ENCODE data around the gene MPRIP.
"Not testable (repeated sequence)": the region's sequence is repeated elsewhere in the genome, so short reads cannot be mapped to it uniquely, and the experiment has no call there.

Gene MPRIP

GRCh38 chr17:17001076-17001777, 41.0 kb upstream of the MPRIP start:
- Histone ChIP-seq H3K36me3 (no peaks in the 10 kb centered on the region), H3K27me3 (no peaks in the 10 kb centered on the region), H3K27ac (no peak overlapping the region), H3K4me1 (ENCODE audit: control insufficient read depth in 1 of 2, insufficient read depth in 1 of 2, low read depth in 1 of 2, low read length in 1 of 2) (peaks cover 0 to 3% of the 10 kb centered on the region in 2 experiments), H3K4me3 (ENCODE audit: low read depth in 1 of 2, low read length in 1 of 2) (no peak overlapping the region), H3K9me3 (no peaks in the 10 kb centered on the region)
- no peak for TF ChIP-seq CTCF (IDR thresholded peaks at IDR 0.05)

- no peaks in the 10 kb centered on the region for H3K36me3 ChIP-seq
- H3K27ac ChIP-seq, result no peak overlapping the region
- TF ChIP-seq CTCF (IDR thresholded peaks at IDR 0.05), result peak; percentile 87
- H3K9me3 ChIP-seq, result no peaks in the 10 kb centered on the region
- peaks cover 0 to 3% of the 10 kb centered on the region in 2 experiments for H3K4me1 ChIP-seq (ENCODE audit: control insufficient read depth in 1 of 2, insufficient read depth in 1 of 2, low read depth in 1 of 2, low read length in 1 of 2)
- no peak overlapping the region for H3K4me3 ChIP-seq (ENCODE audit: low read depth in 1 of 2, low read length in 1 of 2)
- H3K27me3 ChIP-seq, result no peaks in the 10 kb centered on the region
These were observed 40.3 kb upstream of the MPRIP start for GRCh38 chr17:17001874-17002520.

- H3K4me1 ChIP-seq (ENCODE audit: control insufficient read depth in 1 of 2, insufficient read depth in 1 of 2, low read depth in 1 of 2, low read length in 1 of 2); H3K27me3 ChIP-seq; H3K36me3 ChIP-seq; H3K27ac ChIP-seq; H3K9me3 ChIP-seq; H3K4me3 ChIP-seq (ENCODE audit: low read depth in 1 of 2, low read length in 1 of 2): not testable (repeated sequence)
These were observed 39.2 kb upstream of the MPRIP start for GRCh38 chr17:17002731-17003715.

GRCh38 chr17:17004251-17004996, 37.8 kb upstream of the MPRIP start:
- Histone ChIP-seq H3K36me3 (no peaks in the 10 kb centered on the region), H3K9me3 (no peaks in the 10 kb centered on the region), H3K27me3 (no peaks in the 10 kb centered on the region), H3K4me3 (ENCODE audit: low read depth in 1 of 2, low read length in 1 of 2) (no peak overlapping the region), H3K27ac (no peak overlapping the region), H3K4me1 (ENCODE audit: control insufficient read depth in 1 of 2, insufficient read depth in 1 of 2, low read depth in 1 of 2, low read length in 1 of 2) (peaks cover 0 to 3% of the 10 kb centered on the region in 2 experiments)
- TF ChIP-seq CTCF (IDR thresholded peaks at IDR 0.05), result no peak

GRCh38 chr17:17004997-17005614, 37.2 kb upstream of the MPRIP start:
- H3K4me3 ChIP-seq (ENCODE audit: low read depth in 1 of 2, low read length in 1 of 2), result not testable (repeated sequence)

GRCh38 chr17:17007891-17008290, 34.4 kb upstream of the MPRIP start:
- H3K9me3 ChIP-seq; H3K27ac ChIP-seq; H3K27me3 ChIP-seq; H3K4me3 ChIP-seq (ENCODE audit: low read depth in 1 of 2, low read length in 1 of 2); H3K36me3 ChIP-seq; H3K4me1 ChIP-seq (ENCODE audit: control insufficient read depth in 1 of 2, insufficient read depth in 1 of 2, low read depth in 1 of 2, low read length in 1 of 2): not testable (repeated sequence)

More at GRCh38 chr17:17004997-17005614, 37.2 kb upstream of the MPRIP start:
- not testable (repeated sequence) for H3K36me3 ChIP-seq; H3K27ac ChIP-seq; H3K9me3 ChIP-seq; H3K4me1 ChIP-seq (ENCODE audit: control insufficient read depth in 1 of 2, insufficient read depth in 1 of 2, low read depth in 1 of 2, low read length in 1 of 2); H3K27me3 ChIP-seq

GRCh38 chr17:17008621-17009397, 33.4 kb upstream of the MPRIP start:
- not testable (repeated sequence) for H3K27ac ChIP-seq

GRCh38 chr17:17009972-17010371, 32.3 kb upstream of the MPRIP start:
- not testable (repeated sequence) for H3K4me3 ChIP-seq (ENCODE audit: low read depth in 1 of 2, low read length in 1 of 2); H3K9me3 ChIP-seq; H3K36me3 ChIP-seq; H3K4me1 ChIP-seq (ENCODE audit: control insufficient read depth in 1 of 2, insufficient read depth in 1 of 2, low read depth in 1 of 2, low read length in 1 of 2); H3K27ac ChIP-seq
- peaks cover 16% of the 10 kb centered on the region for H3K27me3 ChIP-seq

More at GRCh38 chr17:17008621-17009397, 33.4 kb upstream of the MPRIP start:
- not testable (repeated sequence) for H3K27me3 ChIP-seq; H3K4me3 ChIP-seq (ENCODE audit: low read depth in 1 of 2, low read length in 1 of 2); H3K4me1 ChIP-seq (ENCODE audit: control insufficient read depth in 1 of 2, insufficient read depth in 1 of 2, low read depth in 1 of 2, low read length in 1 of 2); H3K9me3 ChIP-seq; H3K36me3 ChIP-seq

GRCh38 chr17:17010545-17011034, 31.7 kb upstream of the MPRIP start:
- H3K4me3 ChIP-seq (ENCODE audit: low read depth in 1 of 2, low read length in 1 of 2); H3K36me3 ChIP-seq; H3K4me1 ChIP-seq (ENCODE audit: control insufficient read depth in 1 of 2, insufficient read depth in 1 of 2, low read depth in 1 of 2, low read length in 1 of 2); H3K9me3 ChIP-seq; H3K27ac ChIP-seq: not testable (repeated sequence)
- peaks cover 19% of the 10 kb centered on the region for H3K27me3 ChIP-seq

Data from neutrophil (primary cell).